Dermis blood vessel endothelial cell (primary cell): ENCODE results near the gene PPP1R37. TPM values are rescaled to one million over a fixed set of nuclear protein-coding genes. Genes with fewer than 3 reads are reported as not detected.

ENCODE experiments used
- DNase-seq: peaks from one replicate; pipeline ENCODE4 v3.0.0; 2010
- total RNA-seq: library from RNA; depleted of rRNA; stranded (reverse); fragments of >200 nt; gene quantifications from 2 replicates; pipeline ENCODE4 v1.2.3, GENCODE V29; 2014

The PPP1R37 gene
- total RNA-seq, 1 donor from 2014 or later = 39.7 TPM

DNA sequence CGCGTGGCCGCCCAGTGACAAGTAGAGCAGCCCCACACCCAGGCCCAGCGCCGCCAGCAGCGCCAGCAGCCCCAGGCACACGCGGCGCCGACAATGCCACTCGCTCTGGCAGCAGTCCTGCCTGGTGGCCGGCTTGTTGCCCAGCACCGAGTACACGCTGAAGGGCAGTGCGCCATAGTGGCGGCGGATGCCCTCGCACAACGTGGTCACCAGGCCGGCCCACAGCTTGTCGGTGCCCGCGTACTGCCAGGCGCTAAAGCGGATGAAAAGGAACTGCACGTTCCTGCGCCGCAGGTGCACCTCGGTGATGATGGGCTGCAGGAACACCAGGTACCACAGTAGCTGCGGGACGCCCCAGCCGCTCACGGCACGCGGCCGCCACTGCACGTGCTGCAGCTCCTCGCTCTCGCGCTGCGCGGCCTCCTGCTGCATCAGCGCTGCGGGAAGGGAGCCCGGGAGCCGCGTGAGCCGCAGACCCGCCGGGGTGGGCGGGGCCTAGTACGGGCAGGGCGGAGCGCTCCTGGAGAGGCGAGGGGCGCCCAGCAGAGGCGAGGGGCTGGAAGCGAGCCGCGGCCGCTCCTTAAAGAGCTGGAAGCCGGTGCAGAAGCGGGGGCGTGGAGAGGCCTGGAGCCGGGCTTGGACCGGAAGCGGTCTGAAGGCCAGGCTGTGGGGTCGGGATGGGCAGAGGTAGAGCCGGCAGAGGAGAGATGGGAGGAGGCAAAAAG, 60.5 kb downstream of the PPP1R37 start:
- DNase-seq = peak; percentile 43

DNA sequence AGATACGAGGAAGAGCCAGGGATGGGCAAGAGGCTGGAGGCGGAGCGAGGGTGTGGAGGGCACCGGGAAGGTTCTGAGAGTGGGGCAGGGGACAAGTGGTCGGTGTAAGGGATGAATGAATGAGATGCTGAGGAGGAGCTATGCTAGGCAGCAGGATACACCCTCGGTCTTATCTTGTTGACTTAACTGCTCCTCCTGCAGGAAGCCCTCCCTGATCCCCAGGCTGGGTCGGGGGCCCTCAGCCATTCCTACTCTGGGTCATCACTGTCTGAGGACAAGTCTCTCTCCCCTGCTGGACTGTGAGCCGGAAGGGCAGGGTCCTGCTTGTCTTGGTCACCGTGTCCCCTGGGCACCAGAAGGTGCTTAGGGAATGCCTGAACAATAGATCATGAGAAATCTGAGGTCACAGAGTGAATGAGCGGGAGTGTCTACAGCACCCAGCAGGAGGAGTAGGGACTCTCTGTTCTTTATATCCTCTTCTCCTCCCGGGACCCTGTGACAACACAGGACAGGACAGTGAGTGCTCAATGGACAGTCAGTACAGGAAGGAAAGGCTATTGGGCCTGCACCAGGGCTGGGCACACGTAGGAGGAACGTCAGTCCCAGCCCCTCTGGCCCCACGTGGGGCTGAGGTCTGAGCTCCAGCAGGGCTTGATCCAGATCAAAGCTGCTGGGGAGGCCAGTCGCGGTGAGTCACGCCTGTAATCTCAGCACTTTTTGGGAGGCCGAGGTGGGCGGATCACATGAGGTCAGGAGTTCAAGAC, 61.3 kb downstream of the PPP1R37 start:
- DNase-seq = peak; percentile 56

DNA sequence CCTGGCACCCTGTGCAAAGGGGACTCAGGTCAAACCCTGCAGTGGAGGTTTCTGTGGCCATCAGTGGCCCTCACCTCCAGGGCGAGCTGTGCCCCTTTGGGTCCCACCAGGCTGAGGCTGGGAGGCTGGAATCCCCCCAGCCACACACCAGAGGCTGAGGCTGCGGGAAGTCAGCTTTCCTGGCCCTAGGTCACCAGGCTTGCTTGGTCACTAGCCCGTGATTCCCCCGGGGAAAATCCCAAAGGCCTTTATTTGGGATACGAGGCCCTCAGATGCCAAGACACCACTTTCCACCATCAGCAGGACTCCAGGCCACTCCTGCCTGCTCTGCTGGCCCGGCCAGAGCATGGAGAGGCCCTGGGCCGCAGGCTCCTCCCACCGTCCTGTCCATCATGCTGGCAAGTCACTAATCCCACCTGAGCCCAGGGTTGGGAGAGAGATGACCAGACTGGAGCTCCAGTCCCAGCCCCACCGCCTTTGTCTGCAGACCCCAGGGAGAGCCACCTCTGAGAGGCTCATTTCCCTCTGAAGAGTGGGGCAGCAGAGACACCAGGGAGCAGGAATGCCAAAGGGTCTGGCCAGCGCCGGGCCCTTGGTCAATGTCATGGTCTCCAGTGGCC, 63.1 kb downstream of the PPP1R37 start:
- DNase-seq = no peak

DNA sequence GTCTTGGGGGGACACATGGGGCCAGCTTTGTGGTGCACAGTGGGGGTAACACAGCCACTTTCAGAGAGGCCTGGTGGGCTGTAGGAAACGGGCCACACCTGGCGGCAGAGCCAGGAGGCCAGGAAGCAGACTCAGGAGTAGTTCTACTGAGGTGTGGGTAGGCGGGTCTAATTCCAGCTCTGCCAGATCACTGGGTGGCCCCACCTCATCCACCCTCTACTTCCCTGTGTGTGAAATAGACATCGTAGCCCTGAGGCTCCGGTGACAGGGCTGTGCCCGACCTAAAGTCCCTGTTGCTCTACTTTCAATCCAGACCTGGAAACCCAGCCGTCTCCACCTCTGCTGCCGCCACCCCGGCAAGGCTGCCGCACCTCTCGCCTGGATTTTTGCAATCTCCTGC, 63.8 kb downstream of the PPP1R37 start:
- no peak for DNase-seq

DNA sequence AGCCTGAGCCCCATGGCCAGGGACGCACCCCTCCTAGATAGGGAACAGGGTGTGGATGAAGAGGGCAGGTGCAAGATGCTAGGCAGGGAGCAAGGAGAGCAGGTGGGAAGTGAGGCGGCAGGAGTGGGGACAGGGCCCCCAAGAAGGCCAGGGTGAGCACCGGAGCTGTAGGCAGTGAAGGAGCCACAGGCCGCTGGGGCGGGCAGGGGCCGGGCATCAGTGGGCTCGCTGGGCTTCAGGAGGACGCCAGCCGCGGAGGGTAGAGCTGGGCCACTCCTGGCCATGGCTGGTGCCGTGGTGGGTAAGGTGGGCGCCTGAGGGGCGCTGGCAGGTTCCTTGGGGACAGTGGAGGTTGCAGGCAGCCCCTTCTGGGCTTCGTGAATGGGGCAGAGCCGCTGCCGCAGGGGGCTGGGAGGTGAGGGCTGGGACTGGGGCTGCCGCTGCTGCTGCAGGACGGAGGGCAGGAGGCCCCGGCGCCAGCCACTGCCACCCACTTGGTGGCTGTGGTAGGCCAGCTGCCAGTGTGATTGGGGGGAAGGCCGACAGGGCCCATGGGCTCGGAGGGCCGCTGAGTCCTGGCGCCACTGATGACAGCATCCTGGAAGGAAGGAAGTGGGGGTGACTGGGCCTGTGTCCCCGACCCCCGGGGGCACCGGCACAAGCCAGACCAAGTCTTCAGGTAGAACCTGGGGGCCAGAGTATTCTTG, 65.7 kb downstream of the PPP1R37 start:
- no peak for DNase-seq

DNA sequence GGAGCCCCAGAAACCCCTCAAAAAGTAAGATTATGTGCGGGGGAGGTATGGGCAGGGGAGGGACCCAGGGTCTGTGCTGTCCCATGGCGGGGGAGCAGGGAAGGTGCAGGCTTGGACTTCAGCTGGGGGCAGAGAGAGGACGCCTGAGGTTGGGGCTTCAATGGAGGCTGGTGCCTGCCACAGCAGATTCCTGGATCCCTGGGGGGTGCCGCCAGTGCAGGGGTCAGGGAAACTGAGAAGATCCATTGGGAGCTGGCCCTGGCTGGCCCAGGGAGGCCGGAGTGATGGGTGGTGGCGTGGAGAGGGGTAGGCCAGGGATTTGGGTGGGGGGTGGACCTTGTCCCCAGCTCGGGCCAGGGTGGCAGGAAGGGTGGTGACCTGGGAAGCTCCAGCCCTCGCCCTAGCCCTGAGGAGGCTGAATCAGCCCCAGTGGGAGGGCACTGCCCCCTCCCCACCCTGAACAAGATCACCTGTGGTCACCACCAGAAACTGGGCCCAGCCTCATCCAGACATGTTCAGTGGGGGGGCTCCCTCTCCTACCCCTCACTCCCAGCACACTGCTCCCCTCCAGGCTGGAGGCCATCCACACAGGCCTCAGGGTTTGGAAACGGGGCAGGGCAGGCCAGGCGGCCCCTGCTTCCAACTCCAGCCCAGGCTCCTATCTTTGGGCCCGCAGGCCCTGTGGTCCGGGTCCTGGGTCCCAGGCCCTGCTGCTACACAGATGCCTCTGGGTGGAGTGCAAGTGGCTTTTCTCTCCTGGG, 66.4 kb downstream of the PPP1R37 start:
- no peak for DNase-seq

DNA sequence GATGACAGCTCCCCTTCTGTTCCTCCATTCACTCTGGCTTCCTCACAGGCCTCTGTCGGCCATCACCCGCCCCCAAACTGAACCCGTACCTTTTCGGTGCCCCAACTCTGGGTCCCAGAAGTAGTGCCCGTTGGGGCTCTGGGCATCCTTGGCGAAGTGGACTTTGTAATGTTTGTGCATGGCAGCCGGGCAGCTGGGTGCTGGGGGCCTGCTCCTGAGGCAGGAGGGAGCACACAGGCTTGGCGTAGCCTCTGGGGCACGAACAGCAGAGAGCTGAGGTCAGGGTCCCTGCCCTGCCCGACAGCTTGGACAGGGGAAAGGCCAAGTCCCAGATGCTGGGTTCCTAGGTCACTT, 67.0 kb downstream of the PPP1R37 start:
- DNase-seq = no peak

DNA sequence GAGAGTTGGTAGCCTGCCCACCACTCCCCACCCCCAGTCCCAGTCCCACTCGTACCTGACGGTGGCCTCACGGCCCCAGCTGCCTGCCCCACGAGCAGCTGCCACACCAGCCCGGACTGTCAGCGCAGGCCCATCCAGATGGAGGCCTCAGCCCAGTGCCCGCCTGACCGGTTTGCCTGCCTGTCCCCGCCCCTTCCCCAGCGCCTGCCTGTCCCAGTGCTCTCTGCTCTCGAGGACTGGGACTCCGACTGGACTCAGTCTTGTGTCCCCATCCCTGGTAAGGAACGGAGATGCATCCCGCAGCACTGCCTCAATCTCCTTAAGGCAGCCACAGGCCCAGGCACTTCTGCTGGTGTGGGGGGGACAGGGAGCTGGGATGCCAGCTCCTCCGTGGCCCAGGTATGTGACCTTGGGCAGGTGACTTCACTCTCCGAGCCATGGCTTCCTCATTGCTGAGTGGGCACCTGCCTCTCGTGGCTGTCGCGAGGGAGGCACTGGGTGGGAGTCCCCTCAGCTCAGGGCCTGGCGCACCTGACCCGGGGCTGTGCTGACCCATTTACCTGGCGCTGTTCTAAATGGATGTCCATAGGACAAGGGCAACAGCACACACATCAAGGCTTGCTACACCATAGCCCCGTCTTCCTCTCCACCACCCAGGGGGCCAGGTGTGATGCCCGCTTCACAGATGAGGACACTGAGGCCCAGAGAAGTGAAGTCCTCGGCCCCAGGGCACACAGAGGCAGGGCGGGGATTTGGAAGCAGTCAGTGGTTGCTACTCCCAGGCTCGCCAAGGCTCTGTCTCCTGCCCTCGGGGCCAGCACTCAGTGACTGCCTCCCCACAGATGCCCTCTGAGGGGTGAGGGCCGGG, 68.1 kb downstream of the PPP1R37 start, which contains the start of gene NKPD1:
Gene NKPD1, minus strand, starts transcription at position 113 of the 868 bp plus-strand sequence. CDS start 832 bp downstream, outside the sequence.
- no peak for DNase-seq

DNA sequence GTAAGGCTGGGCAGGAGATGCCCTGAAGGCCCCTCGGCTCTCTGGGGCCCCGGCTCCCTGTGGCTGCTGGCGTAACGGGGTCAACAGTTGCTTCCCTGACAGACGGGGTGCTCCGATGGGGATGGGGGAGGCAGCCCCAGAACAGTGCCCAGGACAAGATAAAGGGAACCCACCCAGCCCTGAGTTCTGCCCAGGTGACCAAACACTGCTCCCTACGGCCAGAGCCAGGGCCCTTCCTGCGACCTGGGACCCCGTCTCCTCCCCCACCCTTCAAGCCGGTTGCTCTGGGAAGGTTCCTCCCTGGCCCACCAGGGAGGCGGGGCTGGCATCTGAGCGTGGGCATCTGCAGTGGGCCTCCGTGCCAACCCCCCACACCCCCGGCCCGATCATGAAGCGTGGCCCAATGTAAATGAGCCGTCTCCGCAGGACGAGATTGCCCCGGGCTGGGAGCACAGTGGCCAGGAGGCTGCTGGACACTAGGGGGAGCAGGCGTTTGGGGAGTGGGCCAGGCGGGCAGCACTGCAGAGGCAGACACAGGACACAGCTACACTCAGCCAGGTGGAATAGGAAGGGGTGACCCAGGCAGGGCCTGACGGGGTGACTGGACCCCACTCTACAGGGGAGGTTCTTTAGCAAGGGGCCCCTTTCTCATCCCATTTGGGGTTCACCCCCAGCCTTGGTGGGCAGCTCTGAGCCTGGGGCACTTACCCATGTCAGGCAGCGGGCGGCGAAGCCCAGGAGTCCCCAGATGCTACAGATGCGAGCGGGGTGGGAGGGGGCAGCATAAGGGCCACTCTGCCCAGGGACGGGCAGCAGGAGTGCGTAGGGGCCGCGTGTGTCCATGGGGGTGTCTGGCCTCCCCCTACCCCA, 69.0 kb downstream of the PPP1R37 start:
- peak; percentile 73 for DNase-seq

DNA sequence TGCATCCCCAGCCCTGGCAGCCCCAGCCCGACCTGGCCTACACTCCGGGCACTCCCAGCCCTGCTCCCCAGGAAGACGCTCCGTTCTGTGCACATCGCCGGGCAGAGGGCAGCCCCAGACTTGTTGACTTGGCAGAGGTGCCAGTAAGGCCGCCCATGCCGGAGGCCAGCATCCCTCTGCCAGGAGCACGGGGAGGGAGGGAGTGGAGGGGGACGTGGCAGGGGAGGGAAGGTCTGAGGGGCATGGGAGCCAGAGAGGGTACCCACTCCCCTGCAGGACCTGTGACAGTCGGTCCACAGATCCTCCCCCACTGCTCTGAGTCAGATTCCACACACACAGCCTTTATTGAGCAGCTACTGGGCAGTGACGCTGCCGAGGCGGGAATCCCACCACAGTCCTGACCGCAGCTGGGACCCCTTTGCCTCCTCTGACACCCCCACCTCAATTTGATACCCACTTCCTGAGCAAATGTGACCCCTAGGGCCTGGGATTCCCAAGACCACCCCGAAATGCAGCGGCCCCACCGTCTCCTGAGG, 69.7 kb downstream of the PPP1R37 start:
- DNase-seq = no peak

DNA sequence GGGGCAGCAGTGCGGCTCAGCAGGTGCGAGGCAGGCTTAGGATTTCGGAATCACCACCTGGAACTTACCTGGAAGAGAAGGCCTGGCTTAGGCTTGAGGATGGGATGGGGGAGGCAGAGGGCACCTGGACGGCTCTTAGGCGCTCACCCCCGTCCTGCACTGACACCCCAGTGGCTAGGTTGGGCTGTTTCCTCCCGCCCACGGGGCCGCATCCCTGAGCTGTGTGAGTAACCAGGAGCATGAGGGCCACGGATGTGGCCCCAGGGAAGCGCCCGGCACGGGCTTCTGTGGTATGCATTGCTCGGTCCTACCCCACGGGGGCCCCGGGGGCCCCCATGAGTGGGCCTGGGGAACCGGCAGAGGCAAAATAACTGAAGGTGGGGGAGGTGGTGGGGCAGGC, 70.2 kb downstream of the PPP1R37 start:
- DNase-seq = no peak

DNA sequence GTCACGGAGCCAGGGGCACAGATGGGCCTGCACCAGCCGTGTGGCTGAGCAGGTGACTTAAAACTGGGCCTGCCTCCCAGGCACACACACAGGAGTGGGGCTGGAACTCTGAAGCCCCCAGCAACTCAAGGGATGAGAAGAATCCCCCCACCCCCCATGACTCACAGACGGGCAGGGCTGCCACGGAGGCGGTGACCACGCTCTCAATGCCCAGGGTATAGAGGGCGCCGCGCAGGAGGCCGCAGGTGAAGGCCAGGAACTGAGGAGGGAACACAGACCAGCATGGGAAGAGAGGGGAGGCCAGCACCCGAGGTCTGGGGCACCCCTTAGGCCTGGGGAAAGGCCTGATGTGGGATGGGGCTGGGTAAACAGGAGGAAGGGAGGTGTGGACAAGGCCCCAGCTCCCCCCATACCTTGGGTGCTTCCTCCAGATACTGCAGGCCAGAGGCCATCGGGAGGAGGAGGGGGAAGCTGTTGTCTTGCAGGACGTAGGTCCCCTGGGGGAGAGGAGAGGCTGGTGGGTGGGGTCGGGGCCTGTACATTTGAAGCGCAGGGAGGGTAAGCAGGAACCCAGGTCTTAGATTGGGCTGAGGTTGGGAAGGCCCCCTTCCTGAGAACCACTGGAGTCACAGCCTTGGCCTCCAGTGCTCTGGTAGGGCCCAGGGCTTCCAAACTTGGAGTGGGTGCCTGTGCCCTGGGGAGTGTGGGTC, 70.9 kb downstream of the PPP1R37 start:
- no peak for DNase-seq

DNA sequence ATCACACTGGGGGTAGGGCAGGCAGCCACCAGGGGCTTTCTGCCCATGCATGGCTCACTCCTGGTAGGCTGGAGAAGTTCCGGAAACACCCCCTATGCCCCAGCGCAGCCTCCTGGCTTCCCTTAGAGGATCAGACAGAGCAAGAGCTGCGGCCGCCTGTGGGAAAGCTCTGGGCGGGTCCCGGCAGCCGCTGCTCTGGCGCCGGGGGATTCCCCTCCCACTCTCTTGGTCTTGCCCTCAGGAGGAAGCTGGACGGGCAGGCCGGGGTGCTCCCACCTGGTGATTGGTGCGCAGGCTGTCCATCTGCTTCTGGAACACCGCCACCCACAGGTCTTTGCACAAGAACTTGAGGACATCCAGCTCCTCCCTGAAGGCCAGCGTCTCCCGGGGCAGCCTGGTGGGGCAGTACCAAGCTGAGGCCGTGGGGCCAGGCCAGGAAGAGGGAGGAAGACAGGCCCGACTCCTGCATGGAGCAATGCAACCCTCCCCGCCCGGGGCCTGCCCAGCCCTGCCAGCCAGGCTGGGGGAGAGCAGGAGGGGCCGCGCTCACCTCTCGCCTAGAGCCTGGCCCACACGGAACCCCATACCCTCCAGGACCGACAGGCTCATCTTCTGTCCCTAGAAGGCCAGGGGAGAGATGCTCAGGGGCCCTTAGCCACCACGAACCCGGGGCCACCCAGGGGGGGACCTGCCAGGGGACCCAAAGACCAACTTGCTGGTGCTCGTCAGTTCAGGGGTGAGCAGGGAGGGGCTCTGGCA, 71.8 kb downstream of the PPP1R37 start:
- DNase-seq = peak; percentile 60

DNA sequence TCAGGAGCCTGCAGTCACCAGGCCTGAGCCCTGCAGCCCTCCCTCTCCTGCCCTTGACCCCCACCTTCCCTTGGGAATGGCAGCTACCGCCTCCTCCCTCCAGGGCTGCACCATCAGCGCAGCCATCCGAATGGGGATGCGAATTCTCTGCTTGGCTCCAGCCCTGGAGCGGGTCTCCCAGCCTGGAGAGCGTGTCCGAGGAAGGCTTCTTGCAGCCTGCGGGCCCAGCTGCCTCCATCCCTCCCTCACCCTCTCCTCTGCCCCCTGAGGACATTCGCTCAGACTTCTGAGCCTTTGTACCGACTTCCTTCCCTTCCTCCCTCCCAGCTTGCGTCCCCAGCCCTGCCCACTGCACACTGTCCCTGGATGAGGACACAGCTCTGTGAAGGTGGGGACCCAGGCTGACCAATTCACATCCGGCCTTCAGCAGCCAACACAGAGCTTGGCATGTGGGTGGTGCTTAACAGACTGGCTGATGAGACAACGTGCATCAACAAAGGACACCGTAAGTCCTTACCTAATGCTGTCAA, 73.8 kb downstream of the PPP1R37 start:
- peak; percentile 30 for DNase-seq

DNA sequence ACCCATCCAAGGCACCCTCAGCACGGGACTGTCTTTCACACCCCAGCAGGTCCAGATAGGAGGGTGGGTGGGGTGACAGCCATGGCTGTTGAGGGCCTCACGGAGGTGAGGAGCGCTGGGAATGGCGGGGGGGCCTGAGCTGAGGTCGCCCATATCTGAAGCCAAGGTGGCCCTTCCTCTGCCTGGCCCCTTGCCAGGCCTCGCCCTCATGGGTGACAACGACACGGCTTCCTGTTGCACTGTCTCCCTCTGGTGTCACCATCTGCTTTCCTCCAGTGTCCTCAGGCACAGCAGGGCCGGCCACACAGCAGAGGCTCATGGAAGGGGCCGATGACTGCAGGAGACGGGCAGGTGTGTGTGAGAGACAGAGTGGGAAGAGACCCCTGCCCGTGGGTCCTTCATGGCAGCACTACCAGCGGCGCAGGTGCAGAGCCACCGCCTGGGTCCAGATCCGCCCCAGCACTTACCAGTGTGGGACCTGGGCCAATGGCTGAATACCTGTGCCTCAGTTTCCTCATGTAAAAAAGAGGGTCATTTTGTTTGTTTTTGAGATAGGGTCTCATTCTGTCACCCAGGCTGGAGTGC, 75.9 kb downstream of the PPP1R37 start:
- no peak for DNase-seq

DNA sequence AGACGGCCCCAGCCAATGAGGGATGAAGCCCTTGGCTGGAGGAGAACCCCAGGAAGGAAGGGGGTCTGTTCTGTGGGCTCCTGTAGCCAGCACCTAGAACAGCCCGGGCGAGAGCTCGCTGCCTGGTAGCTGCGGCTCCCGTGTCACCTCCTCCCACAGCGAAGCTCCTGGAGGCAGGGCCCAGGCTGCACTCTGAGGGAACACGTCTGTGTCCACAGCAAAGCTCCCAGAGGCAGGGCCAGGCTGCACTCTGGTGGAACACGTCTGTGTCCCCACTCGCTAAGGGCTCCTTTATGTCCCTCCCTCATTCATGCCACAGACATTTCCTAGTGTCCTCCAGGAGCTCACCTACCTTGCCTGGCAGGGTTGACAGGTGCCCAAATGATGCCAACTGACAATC, 76.6 kb downstream of the PPP1R37 start:
- no peak for DNase-seq

DNA sequence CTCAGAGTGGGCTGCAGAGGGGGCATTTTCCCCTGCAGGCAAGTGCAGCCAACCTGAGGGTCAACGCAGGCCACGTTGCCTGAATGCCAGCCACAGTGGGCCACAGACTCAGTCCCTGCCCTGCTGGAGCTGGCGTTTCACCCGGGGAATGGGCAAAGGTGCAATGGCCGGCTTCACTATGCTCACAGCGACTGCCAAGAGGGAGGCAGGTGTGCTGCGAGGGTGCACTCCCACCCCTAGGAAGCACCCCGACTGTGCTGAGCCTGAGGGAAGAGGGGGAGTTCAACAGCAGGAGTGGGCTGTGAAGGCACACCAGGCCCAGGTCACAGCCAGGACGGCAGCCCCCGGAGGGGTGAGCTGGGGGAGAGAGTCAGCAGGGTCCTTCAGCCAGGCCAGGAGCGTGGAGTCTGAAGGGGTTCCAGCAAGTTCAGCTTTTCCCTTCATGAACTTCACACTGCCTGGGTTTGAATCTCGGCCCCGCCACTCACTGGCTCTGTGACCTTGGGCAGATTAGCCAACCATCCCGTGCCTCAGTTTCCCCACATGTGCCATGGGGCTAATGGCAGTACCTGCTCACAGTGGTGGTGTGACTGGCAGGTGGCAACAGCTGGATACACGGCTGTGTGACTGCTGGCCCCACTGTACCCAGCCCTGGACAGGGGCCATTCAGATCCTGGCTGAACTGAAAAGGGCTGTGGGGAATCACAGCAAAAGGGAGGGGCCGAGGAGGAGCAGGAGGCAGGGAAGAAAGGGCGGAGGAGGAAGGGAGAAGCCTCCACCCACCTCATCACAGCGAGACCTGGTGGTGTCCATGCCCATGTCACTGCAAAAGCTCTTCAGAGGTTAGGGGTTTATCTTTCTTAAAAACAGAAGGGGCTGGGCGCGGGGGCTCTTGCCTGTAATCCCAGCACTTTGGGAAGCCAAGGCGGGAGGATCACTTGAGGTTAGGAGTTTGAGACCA, 77.4 kb downstream of the PPP1R37 start:
- peak; percentile 15 for DNase-seq
